ENCODE results near the gene FRK. TPM values are rescaled to one million over a fixed set of nuclear protein-coding genes. Genes with fewer than 3 reads are reported as not detected.
"Not testable (repeated sequence)": the region's sequence is repeated elsewhere in the genome, so short reads cannot be mapped to it uniquely, and the experiment has no call there.

Gene FRK
- polyA plus RNA-seq, 2 of the 4 experiments (the other 2 are of a cell fraction): 2.2 to 8.9 TPM

GRCh38 chr6:115928000-115928399, 132.7 kb downstream of the FRK start:
- ATAC-seq; FAIRE-seq; DNase-seq (ENCODE audit: low read depth in 1 of 2, low spot score in 1 of 2); H3K9me3 ChIP-seq; H3K4me2 ChIP-seq; CTCF ChIA-PET; H3K27ac ChIP-seq; POLR2A ChIA-PET; H3K4me1 ChIP-seq; H3K4me3 ChIP-seq: not testable (repeated sequence)
- no CpG with 5 or more reads among the region's 24 CpGs for WGBS (ENCODE audit: missing lambda C conversion rate)

GRCh38 chr6:115922971-115923370, 137.7 kb downstream of the FRK start:
- Histone ChIP-seq H3K9me3 (no peaks in the 10 kb centered on the region), H3K4me2 (no peak overlapping the region), H3K27ac (no peak overlapping the region), H3K4me3 (no peak overlapping the region), H3K4me1 (no peaks in the 10 kb centered on the region)
- CTCF ChIA-PET: no interaction called here
- DNase-seq (ENCODE audit: low read depth in 1 of 2, low spot score in 1 of 2) (no peak), ATAC-seq (no peak), FAIRE-seq (no peak)
- WGBS (ENCODE audit: missing lambda C conversion rate): 22% methylated on average over 1 of the region's 1 CpG
- POLR2A ChIA-PET: no interaction called here
- TF ChIP-seq RAD21 (conservative IDR thresholded peaks at IDR 0.05 in 1 of 2, IDR thresholded peaks at IDR 0.05 in 1 of 2) (no peak), KDM1A (IDR thresholded peaks at IDR 0.05; ENCODE audit: low read depth) (no peak), NR3C1 (IDR thresholded peaks at IDR 0.05) (no peak), CEBPB (IDR thresholded peaks at IDR 0.05) (no peak), ESRRA (IDR thresholded peaks at IDR 0.05; ENCODE audit: borderline replicate concordance, low read length) (no peak), RARB (CRISPR knock-in tag; IDR thresholded peaks at IDR 0.05) (no peak), CBX2 (IDR thresholded peaks at IDR 0.05; ENCODE audit: borderline replicate concordance, low read depth) (no peak), USF2 (IDR thresholded peaks at IDR 0.05) (no peak), CBX8 (IDR thresholded peaks at IDR 0.05) (no peak), HEYL (CRISPR knock-in tag; IDR thresholded peaks at IDR 0.05) (no peak), TP53 (CRISPR knock-in tag; IDR thresholded peaks at IDR 0.05) (no peak), HOXB13 (CRISPR knock-in tag; IDR thresholded peaks at IDR 0.05; ENCODE audit: low read depth) (no peak)
- TF ChIP-seq, protein P1, sequence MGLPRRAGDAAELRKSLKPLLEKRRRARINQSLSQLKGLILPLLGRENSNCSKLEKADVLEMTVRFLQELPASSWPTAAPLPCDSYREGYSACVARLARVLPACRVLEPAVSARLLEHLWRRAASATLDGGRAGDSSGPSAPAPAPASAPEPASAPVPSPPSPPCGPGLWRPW (IDR thresholded peaks at IDR 0.05): no peak
- TF ChIP-seq, protein P2, sequence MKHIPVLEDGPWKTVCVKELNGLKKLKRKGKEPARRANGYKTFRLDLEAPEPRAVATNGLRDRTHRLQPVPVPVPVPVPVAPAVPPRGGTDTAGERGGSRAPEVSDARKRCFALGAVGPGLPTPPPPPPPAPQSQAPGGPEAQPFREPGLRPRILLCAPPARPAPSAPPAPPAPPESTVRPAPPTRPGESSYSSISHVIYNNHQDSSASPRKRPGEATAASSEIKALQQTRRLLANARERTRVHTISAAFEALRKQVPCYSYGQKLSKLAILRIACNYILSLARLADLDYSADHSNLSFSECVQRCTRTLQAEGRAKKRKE (CRISPR knock-in tag; IDR thresholded peaks at IDR 0.05; ENCODE audit: low read depth): no peak

DNA sequence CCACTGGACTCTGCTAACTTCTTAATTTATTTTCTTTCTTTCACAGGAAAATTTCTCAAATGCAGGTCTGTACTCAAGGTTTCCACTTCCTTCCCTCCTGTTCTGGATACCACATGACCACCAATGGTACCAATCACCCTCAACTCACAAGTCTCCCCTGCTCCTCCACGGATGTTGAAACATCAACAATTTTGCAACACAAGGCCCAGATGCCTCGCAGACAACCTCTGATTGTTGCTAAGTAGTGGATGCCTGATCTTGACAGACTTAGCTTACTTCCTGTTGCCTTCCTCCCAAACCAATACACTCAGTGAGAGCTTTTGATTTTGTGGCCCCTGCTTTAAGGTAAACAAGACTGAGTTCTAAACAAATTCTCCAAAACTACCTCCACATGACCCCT, 146.6 kb downstream of the FRK start:
- 4% methylated on average over 2 of the region's 2 CpGs for WGBS (ENCODE audit: missing lambda C conversion rate)
- Histone ChIP-seq H3K4me1 (no peaks in the 10 kb centered on the region), H3K4me3 (no peak overlapping the region), H3K9me3 (no peaks in the 10 kb centered on the region), H3K27ac (no peak overlapping the region), H3K4me2 (no peak overlapping the region)
- FAIRE-seq (no peak), ATAC-seq (no peak), DNase-seq (ENCODE audit: low read depth in 1 of 2, low spot score in 1 of 2) (no peak)
- TF ChIP-seq ESRRA (IDR thresholded peaks at IDR 0.05; ENCODE audit: borderline replicate concordance, low read length) (no peak), GATA3 (IDR thresholded peaks at IDR 0.05; ENCODE audit: borderline replicate concordance) (no peak), HOXA7 (CRISPR knock-in tag; IDR thresholded peaks at IDR 0.05) (no peak)
- ChIA-PET POLR2A (no interaction called here), CTCF (no interaction called here)

- TF ChIP-seq CBX2 (IDR thresholded peaks at IDR 0.05; ENCODE audit: borderline replicate concordance, low read depth): no peak
- no peak for TF ChIP-seq EP300 (IDR thresholded peaks at IDR 0.05)
- no peak for TF ChIP-seq KDM1A (IDR thresholded peaks at IDR 0.05; ENCODE audit: low read depth)
- TF ChIP-seq CHD4 (IDR thresholded peaks at IDR 0.05; ENCODE audit: borderline replicate concordance): no peak
- no peak for TF ChIP-seq POLR2A (IDR thresholded peaks at IDR 0.05; ENCODE audit: low read length)
- no peak for TF ChIP-seq JUNB (IDR thresholded peaks at IDR 0.05)
- TF ChIP-seq RAD21 (conservative IDR thresholded peaks at IDR 0.05 in 1 of 2, IDR thresholded peaks at IDR 0.05 in 1 of 2): no peak
- TF ChIP-seq CHD2 (IDR thresholded peaks at IDR 0.05; ENCODE audit: low read length, partially characterized antibody): no peak
- no peak for TF ChIP-seq ZSCAN20 (CRISPR knock-in tag; IDR thresholded peaks at IDR 0.05)
- ChIA-PET POLR2A (no interaction called here), CTCF (no interaction called here)
- Histone ChIP-seq H3K4me2 (no peak overlapping the region), H3K27ac (no peak overlapping the region), H3K9me3 (no peaks in the 10 kb centered on the region), H3K4me3 (no peak overlapping the region), H3K4me1 (no peaks in the 10 kb centered on the region)
- DNase-seq (ENCODE audit: low read depth in 1 of 2, low spot score in 1 of 2) (no peak), ATAC-seq (no peak), FAIRE-seq (no peak)
- 55% methylated on average over 9 of the region's 9 CpGs for WGBS (ENCODE audit: missing lambda C conversion rate)
These were observed 150.7 kb downstream of the FRK start for GRCh38 chr6:115909923-115910546.
